GM19193 (cell line): ENCODE measurements around the gene LRMDA.

Source experiments
- POLR2A ChIP-seq: IDR thresholded peaks from 4 replicates; pipeline ENCODE4 v1.6.1; 2011; ENCODE audit not compliant: insufficient read depth, insufficient read length; ENCODE audit errors: extremely low read depth

Gene LRMDA

GRCh38 chr10:75596930-75597620 lies 165.7 kb downstream of the LRMDA start:
- no peak for TF ChIP-seq POLR2A

- no peak for TF ChIP-seq POLR2A
These were observed 166.5 kb downstream of the LRMDA start for GRCh38 chr10:75597773-75598440.

- no peak for TF ChIP-seq POLR2A
These were observed 167.6 kb downstream of the LRMDA start for GRCh38 chr10:75598998-75599397.

GRCh38 chr10:75599875-75600648 lies 168.6 kb downstream of the LRMDA start:
- TF ChIP-seq POLR2A = no peak

GRCh38 chr10:75600833-75601232 lies 169.4 kb downstream of the LRMDA start:
- no peak for TF ChIP-seq POLR2A

DNA sequence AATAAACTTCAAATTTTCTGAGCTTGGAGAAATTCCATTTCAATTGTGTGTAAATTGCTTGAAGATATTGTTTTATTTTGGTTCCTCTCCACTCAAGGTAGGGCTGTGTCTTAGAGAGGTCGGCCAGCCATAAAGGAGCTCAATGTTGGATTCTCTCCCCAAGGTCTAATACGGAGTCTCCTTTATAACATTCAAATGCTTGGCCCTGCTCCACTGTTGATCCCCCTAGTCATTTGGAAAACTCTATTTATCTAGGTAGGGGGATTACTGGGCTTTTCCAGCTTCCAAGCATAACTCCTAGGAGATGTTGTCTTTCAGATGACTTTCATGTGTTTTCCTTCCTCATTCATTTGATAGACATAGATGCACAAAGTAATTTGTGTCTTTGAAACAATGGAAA lies 170.9 kb downstream of the LRMDA start:
- no peak for TF ChIP-seq POLR2A

GRCh38 chr10:75605096-75605495 lies 173.7 kb downstream of the LRMDA start:
- TF ChIP-seq POLR2A = no peak

- TF ChIP-seq POLR2A = no peak
These were observed 174.9 kb downstream of the LRMDA start for GRCh38 chr10:75606203-75606779.

GRCh38 chr10:75607576-75607975 lies 176.2 kb downstream of the LRMDA start:
- no peak for TF ChIP-seq POLR2A

DNA sequence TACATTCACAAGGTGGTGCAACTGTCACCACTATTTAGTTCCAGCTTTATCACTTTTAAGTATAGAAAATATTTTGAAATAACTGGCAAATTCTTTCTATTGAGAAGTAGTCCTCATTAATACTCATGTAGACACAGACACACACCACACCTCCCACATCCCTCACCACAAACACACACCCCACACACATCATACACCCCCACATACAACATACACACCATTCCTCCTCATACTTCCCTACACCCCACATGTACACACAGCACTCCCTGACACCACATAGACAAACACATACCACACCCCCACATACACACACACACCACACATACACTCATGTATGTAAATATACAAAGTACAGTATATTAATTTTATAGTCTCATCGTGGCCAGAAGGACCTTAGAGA lies 178.8 kb downstream of the LRMDA start:
- TF ChIP-seq POLR2A = no peak

- peak; percentile 25 for TF ChIP-seq POLR2A
These were observed 180.0 kb downstream of the LRMDA start for GRCh38 chr10:75611172-75611992.

- no peak for TF ChIP-seq POLR2A
These were observed 180.6 kb downstream of the LRMDA start for GRCh38 chr10:75611993-75612372.

GRCh38 chr10:75612904-75613684 lies 181.7 kb downstream of the LRMDA start:
- no peak for TF ChIP-seq POLR2A
